ENCODE measurements around the gene MITF.

MITF gene

DNA sequence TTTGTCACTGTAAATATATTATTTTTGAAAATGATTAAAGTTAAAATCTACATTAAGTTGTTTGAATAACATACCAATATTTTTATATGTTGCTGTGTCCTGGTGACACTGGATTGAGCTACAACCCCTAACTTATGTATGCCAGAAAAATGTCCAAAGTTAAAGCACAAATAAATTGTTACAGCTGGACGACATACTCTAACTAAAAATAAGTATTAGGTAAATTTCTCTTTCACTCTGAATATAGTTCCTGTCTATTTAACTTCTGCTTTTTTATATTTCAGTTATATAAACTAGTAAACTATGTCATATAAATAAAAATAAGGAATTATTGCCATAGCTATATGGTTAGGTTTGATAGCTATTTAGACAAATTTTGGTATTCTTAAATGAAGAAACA, 141.8 kb downstream of the MITF start:
- TF ChIP-seq GATA1 (IDR thresholded peaks at IDR 0.05; ENCODE audit: low read depth, low read length) (no peak), POLR2A (IDR thresholded peaks at IDR 0.05; ENCODE audit: low read length) (no peak)
- DNase-seq, result no peak

GRCh38 chr3:69881756-69882428, 142.6 kb downstream of the MITF start:
- DNase-seq, result no peak
- TF ChIP-seq GATA1 (IDR thresholded peaks at IDR 0.05; ENCODE audit: low read depth, low read length) (no peak), POLR2A (IDR thresholded peaks at IDR 0.05; ENCODE audit: low read length) (no peak)

DNA sequence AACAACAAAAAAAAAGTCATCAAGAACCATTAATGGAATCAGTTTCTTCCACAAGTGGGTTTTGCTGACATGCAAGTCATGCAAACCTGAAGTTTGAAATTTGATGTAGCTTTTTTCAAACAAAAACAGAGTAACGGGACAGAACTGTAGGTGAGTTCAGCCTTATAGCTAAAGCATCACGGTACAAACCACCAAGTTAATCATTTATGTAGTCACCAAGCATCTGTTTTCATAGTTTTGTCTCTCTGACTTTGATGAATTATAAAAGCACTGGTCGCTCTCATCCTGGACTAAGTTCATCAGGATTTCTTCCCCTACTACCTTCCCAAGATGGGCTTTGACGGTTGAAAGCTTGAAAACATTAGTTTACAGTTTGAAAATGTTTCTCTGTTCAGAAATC, 143.3 kb downstream of the MITF start:
- TF ChIP-seq POLR2A (IDR thresholded peaks at IDR 0.05; ENCODE audit: low read length) (no peak), GATA1 (IDR thresholded peaks at IDR 0.05; ENCODE audit: low read depth, low read length) (no peak)
- DNase-seq, result no peak

DNA sequence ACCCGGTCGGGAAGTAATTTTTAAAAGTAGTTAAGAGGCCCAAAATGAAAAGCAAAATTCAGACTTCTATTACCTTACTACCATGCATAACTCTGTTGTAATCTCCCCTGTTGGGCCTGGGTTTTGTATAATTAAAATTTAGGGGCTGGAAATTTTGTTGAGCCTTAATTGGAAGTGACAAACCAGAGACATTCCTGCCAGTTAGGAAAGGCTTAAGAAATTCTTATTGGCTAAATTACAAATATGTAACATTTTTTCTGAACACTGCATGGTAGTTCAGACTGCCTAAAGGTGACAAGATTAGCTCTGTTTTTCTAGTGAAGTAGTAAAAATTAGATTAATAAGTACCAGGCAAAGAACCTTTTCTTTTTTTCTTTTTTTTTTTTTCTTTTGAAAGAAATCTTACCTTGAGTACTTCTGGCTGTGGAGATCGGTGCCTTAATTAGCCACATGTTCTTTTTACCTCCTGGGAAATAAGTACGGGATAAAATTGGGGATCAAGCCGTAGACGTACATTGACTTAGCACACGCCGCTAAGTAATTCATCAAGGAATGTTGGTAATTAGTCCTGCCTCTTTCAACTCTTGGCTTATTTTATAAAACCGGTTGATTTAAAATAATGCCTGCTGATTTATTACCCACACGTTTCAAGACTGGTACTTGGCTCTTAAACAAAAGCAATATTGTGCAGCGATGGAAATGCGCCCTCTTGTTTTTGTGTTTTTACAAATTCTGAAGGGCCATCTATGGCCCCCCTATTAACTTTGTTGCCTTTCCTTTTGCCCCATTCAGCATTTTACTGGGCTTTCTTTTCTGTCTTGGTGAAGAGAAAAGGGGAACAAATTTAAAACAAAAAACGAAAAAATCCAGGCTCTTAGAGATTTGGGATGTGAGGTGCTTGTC, 149.0 kb downstream of the MITF start:
- no peak for DNase-seq
- TF ChIP-seq POLR2A (IDR thresholded peaks at IDR 0.05; ENCODE audit: low read length), result no peak
- TF ChIP-seq GATA1 (IDR thresholded peaks at IDR 0.05; ENCODE audit: low read depth, low read length), result no peak

- DNase-seq, result no peak
- TF ChIP-seq GATA1 (IDR thresholded peaks at IDR 0.05; ENCODE audit: low read depth, low read length) (no peak), POLR2A (IDR thresholded peaks at IDR 0.05; ENCODE audit: low read length) (no peak)
These were observed 149.7 kb downstream of the MITF start for GRCh38 chr3:69888943-69889315.

- DNase-seq, result no peak
- TF ChIP-seq GATA1 (IDR thresholded peaks at IDR 0.05; ENCODE audit: low read depth, low read length) (no peak), POLR2A (IDR thresholded peaks at IDR 0.05; ENCODE audit: low read length) (no peak)
These were observed 150.8 kb downstream of the MITF start for GRCh38 chr3:69890084-69890483.

DNA sequence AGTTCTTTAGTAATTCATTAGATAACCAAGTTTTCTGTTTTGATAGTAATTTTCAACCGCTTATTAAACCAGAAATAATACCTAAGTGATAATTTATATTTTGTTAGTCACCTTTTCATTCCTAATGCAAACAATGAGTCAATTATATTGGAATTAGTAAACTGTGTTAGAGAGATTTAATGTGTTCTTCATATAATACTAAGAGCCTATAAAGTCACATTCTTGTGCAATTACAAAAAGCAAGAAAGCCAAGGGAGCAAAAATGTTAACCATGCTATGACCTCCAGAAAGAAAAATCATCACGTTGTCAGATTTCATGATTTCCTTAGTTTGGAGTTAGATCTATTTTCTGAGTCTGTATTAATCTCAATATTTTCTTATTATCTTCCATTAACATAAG, 151.4 kb downstream of the MITF start:
- DNase-seq, result no peak
- TF ChIP-seq GATA1 (IDR thresholded peaks at IDR 0.05; ENCODE audit: low read depth, low read length) (no peak), POLR2A (IDR thresholded peaks at IDR 0.05; ENCODE audit: low read length) (no peak)

GRCh38 chr3:69892706-69893105, 153.4 kb downstream of the MITF start:
- DNase-seq, result no peak
- no peak for TF ChIP-seq GATA1 (IDR thresholded peaks at IDR 0.05; ENCODE audit: low read depth, low read length)

GRCh38 chr3:69893274-69893673, 154.0 kb downstream of the MITF start:
- no peak for TF ChIP-seq POLR2A (IDR thresholded peaks at IDR 0.05; ENCODE audit: low read length)
- no peak for TF ChIP-seq GATA1 (IDR thresholded peaks at IDR 0.05; ENCODE audit: low read depth, low read length)
- no peak for DNase-seq

- TF ChIP-seq GATA1 (IDR thresholded peaks at IDR 0.05; ENCODE audit: low read depth, low read length), result no peak
- TF ChIP-seq POLR2A (IDR thresholded peaks at IDR 0.05; ENCODE audit: low read length), result no peak
- no peak for DNase-seq
These were observed 156.8 kb downstream of the MITF start for GRCh38 chr3:69896095-69896494.

GRCh38 chr3:69900331-69900730, 161.1 kb downstream of the MITF start:
- TF ChIP-seq GATA1 (IDR thresholded peaks at IDR 0.05; ENCODE audit: low read depth, low read length), result no peak
- TF ChIP-seq POLR2A (IDR thresholded peaks at IDR 0.05; ENCODE audit: low read length), result no peak
- DNase-seq, result no peak

DNA sequence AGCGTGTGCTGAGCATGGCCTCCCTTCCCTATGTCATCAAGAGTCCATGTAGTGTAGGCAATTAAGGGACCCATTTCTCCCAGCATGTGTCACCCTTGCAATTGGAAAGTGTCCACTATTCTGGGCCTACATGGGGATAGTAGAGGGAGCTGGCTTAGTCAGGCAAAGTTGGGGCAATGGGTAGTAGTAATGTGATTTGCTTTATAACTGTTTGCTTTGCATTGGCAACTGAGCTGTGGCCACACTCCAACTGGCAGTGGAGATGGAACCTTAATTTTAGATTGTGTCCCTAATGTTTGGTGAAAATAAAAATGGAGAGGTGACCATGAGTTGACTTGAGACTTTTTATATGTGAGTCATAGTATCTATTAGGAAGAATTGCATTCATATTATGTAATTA, 162.5 kb downstream of the MITF start:
- DNase-seq, result no peak
- TF ChIP-seq POLR2A (IDR thresholded peaks at IDR 0.05; ENCODE audit: low read length) (no peak), GATA1 (IDR thresholded peaks at IDR 0.05; ENCODE audit: low read depth, low read length) (no peak)

DNA sequence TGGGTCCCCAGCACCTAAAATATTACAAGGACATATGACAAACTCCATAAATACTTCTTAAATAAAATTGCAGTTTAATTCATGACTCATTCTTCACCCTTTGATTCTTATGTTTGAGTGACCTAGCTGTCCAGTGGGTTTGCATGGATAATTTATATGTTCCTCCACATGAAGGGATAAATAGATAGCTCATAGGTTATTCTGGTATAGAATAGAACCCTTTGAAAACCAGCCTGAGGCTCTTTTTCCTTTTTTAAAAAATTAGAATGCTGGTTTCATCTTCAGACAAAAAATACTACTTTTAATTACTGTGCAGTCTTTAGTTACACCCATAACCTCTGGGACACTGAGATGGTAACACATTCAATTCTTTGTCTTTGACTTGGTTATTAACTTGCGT, 163.1 kb downstream of the MITF start:
- DNase-seq, result no peak
- TF ChIP-seq GATA1 (IDR thresholded peaks at IDR 0.05; ENCODE audit: low read depth, low read length) (no peak), POLR2A (IDR thresholded peaks at IDR 0.05; ENCODE audit: low read length) (no peak)

GRCh38 chr3:69906351-69906966, 167.2 kb downstream of the MITF start:
- DNase-seq, result no peak
- TF ChIP-seq GATA1 (IDR thresholded peaks at IDR 0.05; ENCODE audit: low read depth, low read length) (no peak), POLR2A (IDR thresholded peaks at IDR 0.05; ENCODE audit: low read length) (no peak)
